Liver (tissue), 9 donors: ENCODE results near the gene PPP1R1B. TPM values are rescaled to one million over a fixed set of nuclear protein-coding genes. Genes with fewer than 3 reads are reported as not detected.

Experiments used
- DNase-seq: peaks from one replicate; pipeline ENCODE4 v3.0.0-alpha.2; 2017; ENCODE audit warnings: low spot score
- H3K27ac ChIP-seq, 2 donors: one replicate each; pipeline ENCODE4 v1.7.0; 2013; ENCODE audit warnings: inconsistent platforms in 2 of 2, low read length in 2 of 2, control low read depth in 1 of 2, low read depth in 1 of 2, mild to moderate bottlenecking in 1 of 2
- H3K27me3 ChIP-seq, 4 donors: one replicate each; pipeline versions ENCODE4 v1.6.1 to v1.7.0; 2013; ENCODE audit warnings: low read length in 3 of 4, inconsistent platforms in 1 of 4, mild to moderate bottlenecking in 1 of 4, moderate library complexity in 1 of 4; ENCODE audit not compliant: control insufficient read depth in 4 of 4, insufficient read depth in 4 of 4
- H3K36me3 ChIP-seq, 4 donors: one replicate each; pipeline versions ENCODE4 v1.6.1 to v1.7.0; 2013; ENCODE audit warnings: low read length in 3 of 4, mild to moderate bottlenecking in 3 of 4, low read depth in 1 of 4, moderate library complexity in 1 of 4; ENCODE audit not compliant: control insufficient read depth in 4 of 4, insufficient read depth in 3 of 4
- H3K4me1 ChIP-seq, 4 donors: one replicate each; pipeline versions ENCODE4 v1.6.1 to v1.7.0; 2013; ENCODE audit warnings: low read length in 3 of 4, mild to moderate bottlenecking in 3 of 4, moderate library complexity in 1 of 4; ENCODE audit not compliant: control insufficient read depth in 4 of 4, insufficient read depth in 4 of 4
- H3K4me3 ChIP-seq, 3 donors: one replicate each; pipeline versions ENCODE4 v1.6.1 to v1.7.0; 2013; ENCODE audit warnings: low read length in 3 of 3, control low read depth in 1 of 3, low read depth in 1 of 3, mild to moderate bottlenecking in 1 of 3
- H3K9ac ChIP-seq, 2 donors: one replicate each; pipeline ENCODE4 v1.7.0; 2013; ENCODE audit warnings: low read length in 2 of 2, mild to moderate bottlenecking in 2 of 2, moderate library complexity in 2 of 2, control low read depth in 1 of 2, low read depth in 1 of 2
- H3K9me3 ChIP-seq, 4 donors: one replicate each; pipeline versions ENCODE4 v1.6.1 to v1.7.0; 2013; ENCODE audit warnings: low read length in 3 of 4; ENCODE audit not compliant: control insufficient read depth in 4 of 4
- EGR1 ChIP-seq, 2 donors: IDR thresholded peaks; 2 replicates each; pipeline ENCODE4 v1.6.1; 2016 to 2018; ENCODE audit warnings: antibody characterized with exemption in 2 of 2, low read depth in 2 of 2
- FOXA1 ChIP-seq: IDR thresholded peaks from 2 replicates; pipeline ENCODE4 v1.6.1; 2016; ENCODE audit warnings: antibody characterized with exemption
- GABPA ChIP-seq, 2 donors: IDR thresholded peaks in 1 of 2; conservative IDR thresholded peaks in 1 of 2; 2 replicates each; pipeline ENCODE4 v1.6.1; 2016; ENCODE audit warnings: antibody characterized with exemption in 2 of 2, mild to moderate bottlenecking in 1 of 2, moderate library complexity in 1 of 2
- HNF4A ChIP-seq, 2 donors: conservative IDR thresholded peaks; 2 replicates each; pipeline ENCODE4 v1.6.1; 2016; ENCODE audit warnings: antibody characterized with exemption in 2 of 2, mild to moderate bottlenecking in 2 of 2
- HNF4G ChIP-seq: IDR thresholded peaks from 2 replicates; pipeline ENCODE4 v1.6.1; 2016; ENCODE audit warnings: antibody characterized with exemption
- JUND ChIP-seq, 2 donors: IDR thresholded peaks; 2 replicates each; pipeline ENCODE4 v1.6.1; 2016; ENCODE audit warnings: antibody characterized with exemption in 2 of 2
- NR2F2 ChIP-seq: IDR thresholded peaks from 2 replicates; pipeline ENCODE4 v1.6.1; 2016; ENCODE audit warnings: antibody characterized with exemption
- WGBS: extraction: QIAGEN DNeasy Blood & Tissue Kit; methylation state at CpG from one replicate; pipeline ENCODE4 v1.1.7; 2013; 5-methylcytosine and 5-hydroxymethylcytosine counted together
- polyA plus RNA-seq, 2 donors: library from polyadenylated mRNA; stranded (reverse) in 1 of 2; unstranded in 1 of 2; fragments of 200-250 nt in 1 of 2; fragments of >200 nt in 1 of 2; fragmentation: Nextera tagmentation in 1 of 2; extraction: Ambion mirVana in 1 of 2; gene quantifications; one replicate each; pipeline versions ENCODE4 v1.2.1 to v1.2.3, GENCODE V29; 2013 to 2015
- total RNA-seq, 2 donors: library from RNA; depleted of rRNA; stranded (reverse); fragments of >200 nt; gene quantifications; one replicate each; pipeline ENCODE4 v1.2.3, GENCODE V29; 2014
- TF ChIP-seq, protein P1 (sequence below): IDR thresholded peaks from 2 replicates; pipeline ENCODE4 v1.6.1; 2016; ENCODE audit warnings: antibody characterized with exemption
- TF ChIP-seq, protein P2 (sequence below): fragments of 150-350 bp; IDR thresholded peaks from 2 replicates; pipeline ENCODE4 v1.5.1; 2017; ENCODE audit warnings: improper control_type of control experiment, low read depth, low read length; ENCODE audit not compliant: missing input control
- TF ChIP-seq, protein P3 (sequence below): IDR thresholded peaks from 2 replicates; pipeline ENCODE4 v1.6.1; 2016; ENCODE audit warnings: antibody characterized with exemption
- donor health status: healthy.
- donor health status: healthy.
- donor health status: healthy.
- donor health status: healthy.
- donor health status: healthy.

PPP1R1B gene
- total and polyA plus RNA-seq, 4 donors, result 0.14 TPM; not detected in 3

- Histone ChIP-seq H3K36me3 (no peaks in the 10 kb centered on the region), H3K27ac (no peak overlapping the region), H3K27me3 (peaks cover 0 to 12% (median 9%) of the 10 kb centered on the region in 4 donors), H3K4me1 (peaks cover 0 to 12% (median 7%) of the 10 kb centered on the region in 4 donors), H3K9me3 (no peaks in the 10 kb centered on the region), H3K9ac (no peak overlapping the region), H3K4me3 (no peak overlapping the region)
- 5% methylated on average over 72 of the region's 72 CpGs for WGBS
- TF ChIP-seq GABPA (IDR thresholded peaks at IDR 0.05 in 1 of 2, conservative IDR thresholded peaks at IDR 0.05 in 1 of 2) (no peak), NR2F2 (no peak)
- TF ChIP-seq, protein P1, sequence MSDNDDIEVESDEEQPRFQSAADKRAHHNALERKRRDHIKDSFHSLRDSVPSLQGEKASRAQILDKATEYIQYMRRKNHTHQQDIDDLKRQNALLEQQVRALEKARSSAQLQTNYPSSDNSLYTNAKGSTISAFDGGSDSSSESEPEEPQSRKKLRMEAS, result no peak
- DNase-seq, result no peak
Observed at GRCh38 chr17:39627047-39627711, 427 bp downstream of the PPP1R1B start.

- Histone ChIP-seq H3K9me3 (no peaks in the 10 kb centered on the region), H3K36me3 (no peaks in the 10 kb centered on the region), H3K9ac (no peak overlapping the region), H3K27me3 (peaks cover 0 to 12% (median 9%) of the 10 kb centered on the region in 4 donors), H3K4me1 (peaks cover 0 to 10% (median 7%) of the 10 kb centered on the region in 4 donors), H3K27ac (no peak overlapping the region), H3K4me3 (no peak overlapping the region)
- DNase-seq, result no peak
- TF ChIP-seq HNF4A (conservative IDR thresholded peaks at IDR 0.05), result peak in 1 of 2 donors; percentile 30
- TF ChIP-seq EGR1 (IDR thresholded peaks at IDR 0.05; ENCODE audit: low read depth in 2 of 2), result no peak
- 46% methylated on average over 16 of the region's 16 CpGs for WGBS
Observed at GRCh38 chr17:39627712-39628516, 1.2 kb downstream of the PPP1R1B start.

- WGBS, result 69% methylated on average over 10 of the region's 10 CpGs
- Histone ChIP-seq H3K4me1 (peaks cover 0 to 6% (median 5%) of the 10 kb centered on the region in 4 donors), H3K9ac (no peak overlapping the region), H3K9me3 (no peaks in the 10 kb centered on the region), H3K27me3 (peaks cover 0 to 12% (median 9%) of the 10 kb centered on the region in 4 donors), H3K4me3 (no peak overlapping the region), H3K36me3 (no peaks in the 10 kb centered on the region), H3K27ac (no peak overlapping the region)
- TF ChIP-seq, protein P2, sequence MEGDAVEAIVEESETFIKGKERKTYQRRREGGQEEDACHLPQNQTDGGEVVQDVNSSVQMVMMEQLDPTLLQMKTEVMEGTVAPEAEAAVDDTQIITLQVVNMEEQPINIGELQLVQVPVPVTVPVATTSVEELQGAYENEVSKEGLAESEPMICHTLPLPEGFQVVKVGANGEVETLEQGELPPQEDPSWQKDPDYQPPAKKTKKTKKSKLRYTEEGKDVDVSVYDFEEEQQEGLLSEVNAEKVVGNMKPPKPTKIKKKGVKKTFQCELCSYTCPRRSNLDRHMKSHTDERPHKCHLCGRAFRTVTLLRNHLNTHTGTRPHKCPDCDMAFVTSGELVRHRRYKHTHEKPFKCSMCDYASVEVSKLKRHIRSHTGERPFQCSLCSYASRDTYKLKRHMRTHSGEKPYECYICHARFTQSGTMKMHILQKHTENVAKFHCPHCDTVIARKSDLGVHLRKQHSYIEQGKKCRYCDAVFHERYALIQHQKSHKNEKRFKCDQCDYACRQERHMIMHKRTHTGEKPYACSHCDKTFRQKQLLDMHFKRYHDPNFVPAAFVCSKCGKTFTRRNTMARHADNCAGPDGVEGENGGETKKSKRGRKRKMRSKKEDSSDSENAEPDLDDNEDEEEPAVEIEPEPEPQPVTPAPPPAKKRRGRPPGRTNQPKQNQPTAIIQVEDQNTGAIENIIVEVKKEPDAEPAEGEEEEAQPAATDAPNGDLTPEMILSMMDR, result no peak
- TF ChIP-seq JUND (IDR thresholded peaks at IDR 0.05) (no peak), FOXA1 (no peak), HNF4G (no peak), HNF4A (conservative IDR thresholded peaks at IDR 0.05) (no peak), NR2F2 (no peak)
- TF ChIP-seq, protein P3, sequence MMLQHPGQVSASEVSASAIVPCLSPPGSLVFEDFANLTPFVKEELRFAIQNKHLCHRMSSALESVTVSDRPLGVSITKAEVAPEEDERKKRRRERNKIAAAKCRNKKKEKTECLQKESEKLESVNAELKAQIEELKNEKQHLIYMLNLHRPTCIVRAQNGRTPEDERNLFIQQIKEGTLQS, result no peak
- DNase-seq, result no peak
Observed at GRCh38 chr17:39628655-39629493, 2.1 kb downstream of the PPP1R1B start.
